OCI-LY7 (cell line): ENCODE results near the gene NPFF. TPM values are rescaled to one million over a fixed set of nuclear protein-coding genes. Genes with fewer than 3 reads are reported as not detected.

Experiments used
- BruUV-seq: library from RNA; stranded (reverse); fragments of 400-500 nt; replicated peaks from 2 replicates; lab custom pipeline; 2021; lab: Mats Ljungman, UMichigan
- CTCF ChIA-PET: fragments of 300-600 bp; sonication (Branson Sonifier 250); formaldehyde crosslinking; loops from one replicate; lab custom pipeline; 2022; ENCODE audit warnings: antibody characterized with exemption; ENCODE audit not compliant: unreplicated experiment; lab: Charles Lee
- POLR2A ChIA-PET: fragments of 300-600 bp; sonication (Branson Sonifier 250); formaldehyde crosslinking; loops from one replicate; lab custom pipeline; 2022; ENCODE audit warnings: antibody characterized with exemption; lab: Charles Lee
- DNase-seq: peaks from one replicate; pipeline ENCODE4 v3.0.0-alpha.2; 2015; ENCODE audit warnings: low spot score
- H2AFZ ChIP-seq: fragments of 200-600 bp; sonication (generic), shearing (Covaris generic); 2 replicates; pipeline ENCODE4 v1.6.1; 2014; ENCODE audit warnings: mild to moderate bottlenecking, antibody characterized with exemption, low read length, moderate library complexity
- H3K27ac ChIP-seq: fragments of 200-600 bp; sonication (generic); 2 replicates; pipeline ENCODE4 v1.5.1; 2014; ENCODE audit warnings: mixed run types, low read depth, mild to moderate bottlenecking, moderate library complexity, low read length, inconsistent platforms; ENCODE audit not compliant: poor library complexity, severe bottlenecking
- H3K36me3 ChIP-seq: fragments of 200-600 bp; sonication (generic); 2 replicates; pipeline ENCODE4 v1.6.1; 2014; ENCODE audit warnings: mild to moderate bottlenecking, antibody characterized with exemption, low read length, moderate library complexity, mixed read lengths; ENCODE audit not compliant: insufficient read depth
- H3K4me1 ChIP-seq: fragments of 200-600 bp; sonication (generic); 2 replicates; pipeline ENCODE4 v1.5.1; 2014; ENCODE audit warnings: mild to moderate bottlenecking, low read length; ENCODE audit not compliant: insufficient read depth, poor library complexity, severe bottlenecking
- H3K4me2 ChIP-seq: fragments of 200-600 bp; sonication (generic); 2 replicates; pipeline ENCODE4 v1.6.1; 2014; ENCODE audit warnings: mild to moderate bottlenecking, low read length
- H3K4me3 ChIP-seq: fragments of 200-600 bp; sonication (generic); 2 replicates; pipeline ENCODE4 v1.5.1; 2014; ENCODE audit warnings: mild to moderate bottlenecking, low read depth, low read length; ENCODE audit not compliant: poor library complexity, severe bottlenecking
- H3K79me2 ChIP-seq: fragments of 200-600 bp; sonication (generic); 2 replicates; pipeline ENCODE4 v1.6.1; 2016; ENCODE audit warnings: low read depth, mild to moderate bottlenecking, low read length, moderate library complexity, mixed read lengths; ENCODE audit not compliant: insufficient read depth
- H3K9me2 ChIP-seq: fragments of 200-600 bp; sonication (generic); 2 replicates; pipeline ENCODE4 v1.6.1; 2016; ENCODE audit warnings: mild to moderate bottlenecking, low read length, mixed read lengths; ENCODE audit not compliant: insufficient read depth
- H3K9me3 ChIP-seq: fragments of 200-600 bp; sonication (generic); 2 replicates; pipeline ENCODE4 v1.6.1; 2014; ENCODE audit warnings: mild to moderate bottlenecking, mixed run types, low read length, mixed read lengths
- H4K20me1 ChIP-seq: fragments of 200-600 bp; sonication (generic); 2 replicates; pipeline ENCODE4 v1.6.1; 2014; ENCODE audit warnings: mild to moderate bottlenecking, antibody characterized with exemption, low read length, moderate library complexity, mixed read lengths; ENCODE audit not compliant: insufficient read depth
- CTCF ChIP-seq: fragments of 200-600 bp; sonication (generic); conservative IDR thresholded peaks from 2 replicates; pipeline ENCODE4 v1.5.1; 2014; ENCODE audit warnings: mild to moderate bottlenecking, antibody characterized with exemption, low read length, moderate library complexity, mixed read lengths
- EZH2phosphoT487 ChIP-seq: fragments of 200-600 bp; sonication (generic); IDR thresholded peaks from 2 replicates; pipeline ENCODE4 v1.6.1; 2018; ENCODE audit warnings: low read depth, borderline replicate concordance, mild to moderate bottlenecking, mixed run types, antibody characterized with exemption, low read length, moderate library complexity, mixed read lengths
- intact Hi-C: fragments of 100-400 bp; cut with micrococcal nuclease; formaldehyde crosslinking; loops from one replicate; pipeline ENCODE4 v1.10.0; 2022; ENCODE audit not compliant: unreplicated experiment
- total RNA-seq, 2 experiments: library from RNA; depleted of rRNA in 1 of 2; stranded (reverse); fragments of >200 nt in 1 of 2; shearing (Covaris generic) in 1 of 2; gene quantifications; 2 replicates each; pipeline ENCODE4 v1.2.3, GENCODE V29; 2014 to 2022

The NPFF gene
- total RNA-seq, 2 experiments from 2014 or later: not detected

DNA sequence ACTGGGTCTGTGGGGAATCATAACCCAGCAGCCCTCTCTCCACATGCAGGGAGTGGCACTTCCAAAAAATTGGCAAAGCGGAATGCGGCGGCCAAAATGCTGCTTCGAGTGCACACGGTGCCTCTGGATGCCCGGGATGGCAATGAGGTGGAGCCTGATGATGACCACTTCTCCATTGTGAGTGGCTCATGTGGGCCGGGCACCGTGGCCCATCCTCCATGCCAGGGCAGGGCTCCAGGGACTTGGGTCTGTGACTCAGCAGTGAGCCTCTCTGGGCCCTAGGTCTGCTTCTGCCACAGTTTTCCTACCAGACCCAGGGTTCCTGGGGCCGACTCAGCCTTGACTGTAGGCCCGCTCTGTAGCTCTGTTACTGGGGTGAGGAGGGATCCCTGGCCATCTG, 2.2 kb downstream of the NPFF start:
- CTCF ChIA-PET: interaction anchor here (0.7 kb wide), 1 partner anchor 176 kb away, joined by 3 read pairs; no protein-coding TSS in a partner anchor

DNA sequence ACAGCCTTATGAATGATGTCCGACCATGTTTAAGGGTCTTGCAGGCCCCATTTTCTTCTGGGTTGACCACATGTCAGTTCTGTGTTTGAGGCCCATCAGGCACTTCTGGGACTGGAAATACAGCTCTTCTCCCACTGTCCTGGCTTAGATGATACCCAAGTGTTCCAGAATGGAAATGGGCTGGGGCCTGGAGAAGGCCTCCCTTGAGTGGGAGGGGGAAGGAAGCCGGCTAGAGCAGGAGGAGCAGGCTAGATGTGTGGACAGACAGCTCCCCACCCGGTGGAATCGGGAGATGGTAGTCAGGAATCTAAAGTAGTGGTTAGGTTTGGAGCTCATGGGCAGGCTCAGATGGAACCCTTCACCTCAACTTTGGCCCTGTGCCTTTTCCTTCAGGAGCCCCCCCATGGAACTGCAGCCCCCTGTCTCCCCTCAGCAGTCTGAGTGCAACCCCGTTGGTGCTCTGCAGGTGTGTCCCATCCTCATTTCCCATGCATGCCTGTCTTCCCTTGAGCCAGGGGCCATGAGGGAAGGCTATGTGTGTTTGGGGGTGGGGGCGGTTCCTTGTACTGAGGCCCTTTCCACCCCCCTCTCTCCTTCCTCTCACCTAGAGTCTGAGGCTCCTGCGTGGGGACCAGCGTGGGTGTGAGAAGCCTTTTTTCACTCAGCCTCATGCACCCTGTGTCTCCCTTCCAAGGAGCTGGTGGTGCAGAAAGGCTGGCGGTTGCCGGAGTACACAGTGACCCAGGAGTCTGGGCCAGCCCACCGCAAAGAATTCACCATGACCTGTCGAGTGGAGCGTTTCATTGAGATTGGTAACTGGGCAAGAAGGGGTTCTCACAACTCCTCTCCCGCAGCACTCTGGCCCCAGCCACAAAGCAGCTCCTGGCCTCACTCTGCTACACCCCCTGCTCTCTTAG, 3.0 kb downstream of the NPFF start:
- no peaks in the 10 kb centered on the region for H4K20me1 ChIP-seq
- H3K4me3 ChIP-seq: no peak overlapping the region
- no peak for DNase-seq
- peaks cover 24% of the 10 kb centered on the region; the same call in 1 of the 2 replicates for H3K36me3 ChIP-seq
- CTCF ChIA-PET: interaction anchor here (0.7 to 0.8 kb wide), 2 partner anchors 22 to 175 kb away, joined by 3 read pairs; no protein-coding TSS in a partner anchor
- intact Hi-C loops: loop anchor here (10.0 kb wide), 1 partner anchor 299 kb away; the partner anchor contains the start of gene ITGB7
- no peaks in the 10 kb centered on the region for H3K9me2 ChIP-seq
- H3K27ac ChIP-seq: no peak overlapping the region
- H3K9me3 ChIP-seq: no peaks in the 10 kb centered on the region
- H3K4me2 ChIP-seq: no peak overlapping the region
- BruUV-seq: no TSS peak
- no peak overlapping the region for H2AFZ ChIP-seq
- peaks cover 13% of the 10 kb centered on the region for H3K79me2 ChIP-seq
- peaks cover 26% of the 10 kb centered on the region for H3K4me1 ChIP-seq
- no peak for TF ChIP-seq EZH2phosphoT487
- TF ChIP-seq CTCF: no peak
- POLR2A ChIA-PET: interaction anchor here (0.7 to 1.0 kb wide), 3 partner anchors 54 to 830 kb away, joined by 3 to 4 read pairs (median 3); no protein-coding TSS in a partner anchor

More for the DNA sequence above, 2.2 kb downstream of the NPFF start:
- Histone ChIP-seq H3K9me2 (no peaks in the 10 kb centered on the region), H3K4me3 (no peak overlapping the region), H3K9me3 (no peaks in the 10 kb centered on the region), H3K4me1 (peaks cover 21% of the 10 kb centered on the region), H2AFZ (no peak overlapping the region), H3K27ac (no peak overlapping the region), H3K4me2 (no peak overlapping the region), H4K20me1 (no peaks in the 10 kb centered on the region), H3K36me3 (peaks cover 24% of the 10 kb centered on the region; the same call in 1 of the 2 replicates), H3K79me2 (peaks cover 13% of the 10 kb centered on the region)
- no peak for TF ChIP-seq CTCF
- TF ChIP-seq EZH2phosphoT487: no peak
- intact Hi-C loops: loop anchor here (5.0 to 10.0 kb wide), 2 partner anchors 83 to 300 kb away; partner anchors contain the start of genes AMHR2 and ITGB7
- no peak for DNase-seq
- POLR2A ChIA-PET: interaction anchor here (0.7 kb wide), 1 partner anchor 129 kb away, joined by 3 read pairs; no protein-coding TSS in a partner anchor
- no TSS peak for BruUV-seq
